Measurements from ENCODE around the gene PCDH9.

The PCDH9 gene

GRCh38 chr13:66546534-66547379 lies 683.4 kb downstream of the PCDH9 start:
- no peak for DNase-seq

- DNase-seq = no peak
These were observed 686.4 kb downstream of the PCDH9 start for GRCh38 chr13:66543780-66544179.

- no peak for DNase-seq
These were observed 692.7 kb downstream of the PCDH9 start for GRCh38 chr13:66537417-66537816.

GRCh38 chr13:66536746-66537145 lies 693.4 kb downstream of the PCDH9 start:
- DNase-seq = no peak

- no peak for DNase-seq
These were observed 695.6 kb downstream of the PCDH9 start for GRCh38 chr13:66534561-66534960.

GRCh38 chr13:66532845-66533244 lies 697.3 kb downstream of the PCDH9 start:
- no peak for DNase-seq

- no peak for DNase-seq
These were observed 698.0 kb downstream of the PCDH9 start for GRCh38 chr13:66532146-66532545.

- no peak for DNase-seq
These were observed 699.5 kb downstream of the PCDH9 start for GRCh38 chr13:66530686-66531085.

GRCh38 chr13:66530158-66530557 lies 700.0 kb downstream of the PCDH9 start:
- no peak for DNase-seq

GRCh38 chr13:66528944-66529576 lies 701.1 kb downstream of the PCDH9 start:
- no peak for DNase-seq

- DNase-seq = no peak
These were observed 702.0 kb downstream of the PCDH9 start for GRCh38 chr13:66528180-66528579.

- DNase-seq = no peak
These were observed 709.4 kb downstream of the PCDH9 start for GRCh38 chr13:66520511-66521355.

GRCh38 chr13:66519259-66519658 lies 710.9 kb downstream of the PCDH9 start:
- no peak for DNase-seq

GRCh38 chr13:66518068-66518467 lies 712.1 kb downstream of the PCDH9 start:
- DNase-seq = no peak

- no peak for DNase-seq
These were observed 716.4 kb downstream of the PCDH9 start for GRCh38 chr13:66513728-66514127.

- no peak for DNase-seq
These were observed 721.0 kb downstream of the PCDH9 start for GRCh38 chr13:66509175-66509574.

GRCh38 chr13:66508153-66508909 lies 721.8 kb downstream of the PCDH9 start:
- no peak for DNase-seq

GRCh38 chr13:66506979-66507378 lies 723.2 kb downstream of the PCDH9 start:
- DNase-seq = no peak

GRCh38 chr13:66506051-66506777 lies 723.9 kb downstream of the PCDH9 start:
- DNase-seq = no peak

- DNase-seq = no peak
These were observed 726.2 kb downstream of the PCDH9 start for GRCh38 chr13:66503890-66504289.

- DNase-seq = no peak
These were observed 729.0 kb downstream of the PCDH9 start for GRCh38 chr13:66501181-66501580.

GRCh38 chr13:66492479-66492878 lies 737.7 kb downstream of the PCDH9 start:
- no peak for DNase-seq
